DND-41 (cell line): Measurements from ENCODE around the gene PDE7B.

Source experiments
- ATAC-seq: fragments of 200-7000 bp; cut with Tn5 transposase; 3 replicates; pipeline ENCODE4 v1.9.1; 2021; ENCODE audit warnings: low read depth; ENCODE audit not compliant: insufficient read depth
- DNase-seq: peaks from one replicate; pipeline ENCODE4 v3.0.0-alpha.2; 2020
- H2AFZ ChIP-seq: 2 replicates; pipeline ENCODE4 v1.6.0; 2012; ENCODE audit warnings: low read depth, low read length
- H3K27ac ChIP-seq: 2 replicates; pipeline ENCODE4 v1.5.1; 2012; ENCODE audit warnings: low read length, inconsistent platforms
- H3K27me3 ChIP-seq: fragments of 200-600 bp; sonication (generic); 2 replicates; pipeline ENCODE4 v1.6.0; 2012; ENCODE audit warnings: low read length, mild to moderate bottlenecking, inconsistent platforms; ENCODE audit not compliant: insufficient read depth, poor library complexity
- H3K36me3 ChIP-seq: 2 replicates; pipeline ENCODE4 v1.5.1; 2012; ENCODE audit warnings: low read length, inconsistent platforms; ENCODE audit not compliant: insufficient read depth
- H3K4me1 ChIP-seq: 2 replicates; pipeline ENCODE4 v1.5.1; 2012; ENCODE audit warnings: mild to moderate bottlenecking, low read length; ENCODE audit not compliant: insufficient read depth
- H3K4me2 ChIP-seq: 2 replicates; pipeline ENCODE4 v1.6.0; 2012; ENCODE audit warnings: mild to moderate bottlenecking, moderate library complexity, low read length, inconsistent platforms; ENCODE audit not compliant: insufficient read depth
- H3K4me3 ChIP-seq, 2 experiments: fragments of 200-600 bp in 1 of 2; shearing (Covaris generic) in 1 of 2; 2 replicates each; pipeline ENCODE4 v1.5.1; 2012 to 2016; ENCODE audit warnings: inconsistent platforms in 2 of 2, low read length in 2 of 2, mild to moderate bottlenecking in 2 of 2, low read depth in 1 of 2, moderate library complexity in 1 of 2
- H3K79me2 ChIP-seq: 2 replicates; pipeline ENCODE4 v1.6.0; 2012; ENCODE audit warnings: low read length, inconsistent platforms; ENCODE audit not compliant: insufficient read depth
- H3K9ac ChIP-seq: 2 replicates; pipeline ENCODE4 v1.6.0; 2012; ENCODE audit warnings: low read depth, mild to moderate bottlenecking, inconsistent platforms, low read length, moderate library complexity
- H3K9me3 ChIP-seq: 2 replicates; pipeline ENCODE4 v1.5.1; 2012; ENCODE audit warnings: low read length, moderate library complexity, mild to moderate bottlenecking, inconsistent platforms; ENCODE audit not compliant: insufficient read depth, severe bottlenecking
- H4K20me1 ChIP-seq: 2 replicates; pipeline ENCODE4 v1.6.0; 2012; ENCODE audit warnings: low read length; ENCODE audit not compliant: insufficient read depth
- CTCF ChIP-seq: IDR thresholded peaks from 2 replicates; pipeline ENCODE4 v1.5.1; 2012; ENCODE audit warnings: borderline replicate concordance, low read length, moderate library complexity, mild to moderate bottlenecking; ENCODE audit not compliant: poor library complexity, severe bottlenecking; ENCODE audit errors: extremely low read depth
- EZH2 ChIP-seq: IDR thresholded peaks from 3 replicates; pipeline ENCODE4 v1.6.1; 2012; ENCODE audit warnings: borderline replicate concordance, low read depth, mild to moderate bottlenecking, moderate library complexity, low read length, inconsistent platforms; ENCODE audit not compliant: severe bottlenecking

Gene PDE7B

DNA sequence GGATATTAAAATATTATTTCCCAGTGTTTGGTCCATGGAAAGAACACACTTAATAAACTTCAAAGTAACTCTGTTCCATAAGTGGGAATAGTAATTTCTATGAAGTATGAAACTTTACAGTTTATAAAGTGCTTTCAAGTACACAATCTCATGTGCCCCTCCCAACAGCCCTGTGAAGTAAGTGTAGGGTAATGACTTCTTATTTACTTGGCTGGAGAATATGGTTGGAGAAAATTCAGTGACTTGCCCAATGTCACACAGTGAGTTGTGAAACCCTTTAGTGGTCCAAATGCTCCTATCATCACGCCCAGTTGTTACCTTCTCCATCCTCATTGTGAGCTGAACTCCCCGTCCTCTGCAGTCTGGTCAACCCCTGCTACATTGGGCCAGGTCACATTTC, 141.2 kb downstream of the PDE7B start:
- Histone ChIP-seq H2AFZ (no peak overlapping the region), H3K36me3 (no peaks in the 10 kb centered on the region), H4K20me1 (no peaks in the 10 kb centered on the region), H3K79me2 (no peaks in the 10 kb centered on the region), H3K4me2 (no peak overlapping the region), H3K9me3 (no peaks in the 10 kb centered on the region), H3K27me3 (peaks cover 6% of the 10 kb centered on the region), H3K4me3 (no peak overlapping the region), H3K27ac (no peak overlapping the region), H3K4me1 (no peaks in the 10 kb centered on the region), H3K9ac (no peak overlapping the region)
- no peak for ATAC-seq
- TF ChIP-seq CTCF = no peak
- TF ChIP-seq EZH2 = no peak
- no peak for DNase-seq

GRCh38 chr6:135993361-135993760, 141.9 kb downstream of the PDE7B start:
- TF ChIP-seq EZH2 (no peak), CTCF (no peak)
- Histone ChIP-seq H2AFZ (no peak overlapping the region), H4K20me1 (no peaks in the 10 kb centered on the region), H3K4me3 (no peak overlapping the region), H3K4me2 (no peak overlapping the region), H3K36me3 (no peaks in the 10 kb centered on the region), H3K9me3 (no peaks in the 10 kb centered on the region), H3K27ac (no peak overlapping the region), H3K27me3 (peaks cover 4% of the 10 kb centered on the region), H3K9ac (no peak overlapping the region), H3K79me2 (no peaks in the 10 kb centered on the region), H3K4me1 (no peaks in the 10 kb centered on the region)
- ATAC-seq (no peak), DNase-seq (no peak)

GRCh38 chr6:135994857-135995544, 143.5 kb downstream of the PDE7B start:
- ATAC-seq = no peak
- TF ChIP-seq CTCF (no peak), EZH2 (no peak)
- no peak for DNase-seq
- H3K36me3 ChIP-seq = no peaks in the 10 kb centered on the region
- no peaks in the 10 kb centered on the region for H3K79me2 ChIP-seq
- H2AFZ ChIP-seq = no peak overlapping the region
- no peaks in the 10 kb centered on the region for H3K9me3 ChIP-seq
- H3K4me2 ChIP-seq = no peak overlapping the region
- H4K20me1 ChIP-seq = no peaks in the 10 kb centered on the region
- peaks cover 4% of the 10 kb centered on the region for H3K27me3 ChIP-seq
- H3K4me3 ChIP-seq = no peak overlapping the region
- H3K4me1 ChIP-seq = no peaks in the 10 kb centered on the region
- H3K27ac ChIP-seq = no peak overlapping the region
- no peak overlapping the region for H3K9ac ChIP-seq

- no peaks in the 10 kb centered on the region for H3K4me1 ChIP-seq
- H3K27ac ChIP-seq = no peak overlapping the region
- no peak for TF ChIP-seq CTCF
- TF ChIP-seq EZH2 = no peak
- H3K79me2 ChIP-seq = no peaks in the 10 kb centered on the region
- DNase-seq = no peak
- ATAC-seq = no peak
- no peaks in the 10 kb centered on the region for H3K36me3 ChIP-seq
- H3K9ac ChIP-seq = no peak overlapping the region
- H3K27me3 ChIP-seq = peaks cover 4% of the 10 kb centered on the region
- no peak overlapping the region for H2AFZ ChIP-seq
- no peaks in the 10 kb centered on the region for H4K20me1 ChIP-seq
- H3K4me2 ChIP-seq = no peak overlapping the region
- no peaks in the 10 kb centered on the region for H3K9me3 ChIP-seq
- no peak overlapping the region for H3K4me3 ChIP-seq
These were observed 144.0 kb downstream of the PDE7B start for GRCh38 chr6:135995545-135995898.
